A549 (cell line): ENCODE results near the gene ZNF536. TPM values are rescaled to one million over a fixed set of nuclear protein-coding genes. Genes with fewer than 3 reads are reported as not detected.

Experiments
- ATAC-seq, 2 experiments: fragments of 200-7000 bp in 1 of 2; fragments of >200 bp in 1 of 2; cut with Nextera tagmentation in 1 of 2; cut with Tn5 transposase in 1 of 2; 3 replicates each; pipeline versions ENCODE4 v1.8.0 to v1.9.1; 2018 to 2020; ENCODE audit warnings: mild to moderate bottlenecking in 1 of 2, moderate library complexity in 1 of 2
- CTCF ChIA-PET: fragments of 300-600 bp; sonication (Branson Sonifier 250); formaldehyde crosslinking; extraction: SDS; loops from one replicate; lab custom pipeline; 2021; ENCODE audit warnings: antibody characterized with exemption, inconsistent platforms; lab: Yijun Ruan, JAX
- POLR2A ChIA-PET: fragments of 350-600 bp; formaldehyde crosslinking; extraction: SDS; loops from one replicate; lab custom pipeline; 2021; ENCODE audit warnings: antibody characterized with exemption, inconsistent platforms; lab: Yijun Ruan, JAX
- DNase-seq, 2 experiments: peaks; one replicate each; pipeline versions ENCODE4 v3.0.0 to v3.0.0-alpha.2; 2011 to 2016; ENCODE audit warnings: low read depth in 1 of 2, low spot score in 1 of 2
- FAIRE-seq: peaks from 2 replicates; lab custom pipeline; 2011; peaks lifted over from hg19 to GRCh38; lab: Jason Lieb, UNC
- H3K27ac ChIP-seq, 2 experiments: fragments of >200 bp; sonication (Bioruptor Twin); formaldehyde crosslinking; 3 replicates each; pipeline ENCODE4 v1.5.1; 2016 to 2017
- H3K4me1 ChIP-seq: fragments of >200 bp; sonication (Bioruptor Twin); formaldehyde crosslinking; 3 replicates; pipeline ENCODE4 v1.6.1; 2016
- H3K4me2 ChIP-seq: fragments of >200 bp; sonication (Bioruptor Twin); formaldehyde crosslinking; 3 replicates; pipeline ENCODE4 v1.6.1; 2016
- H3K4me3 ChIP-seq: fragments of >200 bp; sonication (Bioruptor Twin); formaldehyde crosslinking; 3 replicates; pipeline ENCODE4 v1.5.1; 2016
- H3K9me3 ChIP-seq: fragments of >200 bp; sonication (Bioruptor Twin); formaldehyde crosslinking; 3 replicates; pipeline ENCODE4 v1.6.1; 2016
- CTCF ChIP-seq: fragments of >200 bp; sonication (Bioruptor Twin); formaldehyde crosslinking; IDR thresholded peaks from 3 replicates; pipeline ENCODE4 v1.5.1; 2016
- EHF ChIP-seq: fragments of 250-450 bp; sonication (Bioruptor Pico); IDR thresholded peaks from 2 replicates; pipeline ENCODE4 v1.5.0; 2020; ENCODE audit warnings: mild to moderate bottlenecking
- FOSB ChIP-seq: fragments of 250-450 bp; sonication (Bioruptor Pico); IDR thresholded peaks from 2 replicates; pipeline ENCODE4 v1.5.0; 2020; ENCODE audit warnings: mild to moderate bottlenecking, moderate library complexity
- HES2 ChIP-seq: fragments of >200 bp; sonication (Bioruptor Twin); formaldehyde crosslinking; IDR thresholded peaks from 2 replicates; pipeline ENCODE4 v1.6.1; 2016
- HOXB13 ChIP-seq: fragments of 250-450 bp; sonication (Bioruptor Pico); IDR thresholded peaks from 2 replicates; pipeline ENCODE4 v1.5.0; 2020; ENCODE audit warnings: low read depth, mild to moderate bottlenecking, moderate library complexity
- HOXB5 ChIP-seq: fragments of 250-450 bp; sonication (Bioruptor Pico); IDR thresholded peaks from 2 replicates; pipeline ENCODE4 v1.5.0; 2020; ENCODE audit warnings: mild to moderate bottlenecking, moderate library complexity
- MAFK ChIP-seq: fragments of 450-650 bp; IDR thresholded peaks from 2 replicates; pipeline ENCODE4 v1.6.1; 2014; ENCODE audit not compliant: partially characterized antibody
- MAX ChIP-seq: IDR thresholded peaks from 2 replicates; pipeline ENCODE4 v1.6.1; 2012
- NFE2L2 ChIP-seq: fragments of 150-350 bp; conservative IDR thresholded peaks from 2 replicates; pipeline ENCODE4 v1.6.1; 2014; ENCODE audit warnings: low read length
- NPAS2 ChIP-seq: fragments of 250-450 bp; sonication (Bioruptor Pico); IDR thresholded peaks from 2 replicates; pipeline ENCODE4 v1.8.0; 2022; ENCODE audit warnings: mild to moderate bottlenecking, moderate library complexity, borderline replicate concordance
- NR3C1 ChIP-seq: fragments of >200 bp; sonication (Bioruptor Twin); formaldehyde crosslinking; IDR thresholded peaks from 3 replicates; pipeline ENCODE4 v1.6.1; 2017
- PBX3 ChIP-seq: IDR thresholded peaks from 2 replicates; pipeline ENCODE4 v1.6.1; 2012
- RAD21 ChIP-seq, 2 experiments: fragments of >200 bp in 1 of 2; sonication (Bioruptor Twin) in 1 of 2; formaldehyde crosslinking in 1 of 2; IDR thresholded peaks in 1 of 2; conservative IDR thresholded peaks in 1 of 2; 2 replicates in 1 of 2; 3 replicates in 1 of 2; pipeline ENCODE4 v1.6.1; 2012 to 2018; ENCODE audit warnings: inconsistent platforms in 1 of 2
- REST ChIP-seq: fragments of 200-600 bp; sonication (generic); IDR thresholded peaks from 2 replicates; pipeline ENCODE4 v1.6.1; 2016; ENCODE audit warnings: antibody characterized with exemption, mild to moderate bottlenecking, moderate library complexity
- RNF2 ChIP-seq: fragments of 200-600 bp; sonication (generic); IDR thresholded peaks from 2 replicates; pipeline ENCODE4 v1.6.1; 2016; ENCODE audit warnings: low read depth, mild to moderate bottlenecking, antibody characterized with exemption, moderate library complexity, borderline replicate concordance
- SMC3 ChIP-seq: fragments of >200 bp; sonication (Bioruptor Twin); formaldehyde crosslinking; IDR thresholded peaks from 3 replicates; pipeline ENCODE4 v1.6.1; 2018; ENCODE audit warnings: inconsistent platforms
- SREBF2 ChIP-seq: fragments of 450-650 bp; IDR thresholded peaks from 2 replicates; pipeline ENCODE4 v1.6.1; 2014; ENCODE audit warnings: mild to moderate bottlenecking, moderate library complexity
- TP53 ChIP-seq: fragments of 250-450 bp; sonication (Bioruptor Pico); IDR thresholded peaks from 2 replicates; pipeline ENCODE4 v1.5.0; 2021; ENCODE audit warnings: mild to moderate bottlenecking, moderate library complexity
- ZFP36 ChIP-seq: fragments of 450-650 bp; IDR thresholded peaks from 2 replicates; pipeline ENCODE4 v1.6.1; 2014; ENCODE audit warnings: borderline replicate concordance; ENCODE audit not compliant: partially characterized antibody
- ZNF302 ChIP-seq: fragments of 250-450 bp; sonication (Bioruptor Pico); IDR thresholded peaks from 2 replicates; pipeline ENCODE4 v1.9.0; 2021; ENCODE audit warnings: inconsistent platforms, mild to moderate bottlenecking, moderate library complexity
- ZSCAN20 ChIP-seq: fragments of 250-450 bp; sonication (Bioruptor Pico); IDR thresholded peaks from 2 replicates; pipeline ENCODE4 v1.8.0; 2022; ENCODE audit warnings: mild to moderate bottlenecking, moderate library complexity
- WGBS: methylation state at CpG from one replicate; pipeline ENCODE4 v1.1.6; 2017; ENCODE audit errors: missing lambda C conversion rate; 5-methylcytosine and 5-hydroxymethylcytosine counted together
- polyA plus RNA-seq, 4 experiments: library from polyadenylated mRNA; depleted of rRNA in 3 of 4; stranded (reverse); fragments of >200 nt; fragmentation: RNase III in 1 of 4; extraction: RNeasy Plus Mini Kit Qiagen cat#74134 plus additional on column Dnase treatment in 1 of 4; gene quantifications; 2 replicates in 3 of 4; 3 replicates in 1 of 4; pipeline ENCODE4 v1.2.3, GENCODE V29; 2011 to 2017

Gene ZNF536
- polyA plus RNA-seq, 2 of the 4 experiments (the other 2 are of a cell fraction), result not detected

- TF ChIP-seq RNF2, result no peak
- TF ChIP-seq SMC3, result no peak
- TF ChIP-seq HOXB5 (CRISPR knock-in tag), result no peak
Observed at GRCh38 chr19:30360376-30361106, 11.6 kb upstream of the ZNF536 start (continued).

GRCh38 chr19:30361107-30361447 is 11.1 kb upstream of the ZNF536 start:
- H3K4me3 ChIP-seq, result no peak overlapping the region
- H3K4me2 ChIP-seq, result no peak overlapping the region
- no peak overlapping the region for H3K27ac ChIP-seq
- WGBS, result 82% methylated on average over 4 of the region's 4 CpGs
- no peak for TF ChIP-seq EHF (CRISPR knock-in tag)
- TF ChIP-seq NR3C1, result no peak
- TF ChIP-seq CTCF, result no peak
- TF ChIP-seq MAFK, result no peak
- TF ChIP-seq FOSB (CRISPR knock-in tag), result no peak
- no peak for TF ChIP-seq SREBF2
- no peak for TF ChIP-seq TP53 (CRISPR knock-in tag)
- no peak for TF ChIP-seq NFE2L2
- TF ChIP-seq REST, result no peak
- TF ChIP-seq MAX, result no peak
- TF ChIP-seq PBX3, result no peak
- TF ChIP-seq ZNF302 (CRISPR knock-in tag), result no peak
- TF ChIP-seq ZSCAN20 (CRISPR knock-in tag), result no peak
- no peak for TF ChIP-seq HOXB13
- no peak for TF ChIP-seq HOXB5 (CRISPR knock-in tag)
- no peak for TF ChIP-seq RAD21 (conservative IDR thresholded peaks at IDR 0.05 in 1 of 2, IDR thresholded peaks at IDR 0.05 in 1 of 2)
- TF ChIP-seq NPAS2 (CRISPR knock-in tag), result no peak
- no peak for TF ChIP-seq SMC3
- no peak for TF ChIP-seq HES2
- no peak for TF ChIP-seq ZFP36
- no peak for DNase-seq
- ATAC-seq, result no peak
- peak; percentile 43 for FAIRE-seq
- H3K4me1 ChIP-seq, result no peaks in the 10 kb centered on the region
- H3K9me3 ChIP-seq, result no peaks in the 10 kb centered on the region
- ChIA-PET POLR2A (no interaction called here), CTCF (interaction anchor here (1.8 kb wide), 1 partner anchor 17 kb away, joined by 4 read pairs; no protein-coding TSS in a partner anchor)
